ENCODE data around the gene EDA. TPM values are rescaled to one million over a fixed set of nuclear protein-coding genes. Genes with fewer than 3 reads are reported as not detected.

EDA gene
- total and polyA plus RNA-seq, 2 of the 13 experiments (the other 11 are each of a cell fraction or from before 2014, with no cell fraction given) = 8.8 to 11.2 TPM

GRCh38 chrX:69724307-69724706 lies 108.4 kb downstream of the EDA start:
- no peak for FAIRE-seq
- POLR2A ChIA-PET = no interaction called here

GRCh38 chrX:69740317-69740716 lies 124.4 kb downstream of the EDA start:
- Histone ChIP-seq H3K4me2 (ENCODE audit: low read depth, low read length) (no peak overlapping the region), H4K20me1 (ENCODE audit: insufficient read depth, low read length) (no peaks in the 10 kb centered on the region), H3K4me1 (ENCODE audit: insufficient read depth, low read length) (no peaks in the 10 kb centered on the region), H3K36me3 (replicated peaks in 1 of 2; ENCODE audit: control insufficient read depth in 1 of 2, insufficient read depth in 2 of 2, low read length in 2 of 2) (no peaks in the 10 kb centered on the region), H3K9me3 (ENCODE audit: low read length) (no peaks in the 10 kb centered on the region; the same call in 1 of the 2 replicates), H2AFZ (ENCODE audit: low read length) (no peak overlapping the region), H3K4me3 (replicated peaks in 1 of 3; ENCODE audit: insufficient read depth in 1 of 3, low read depth in 2 of 3, low read length in 3 of 3) (no peak overlapping the region), H3K9ac (ENCODE audit: insufficient read depth, low read depth, low read length) (no peak overlapping the region), H3K27me3 (ENCODE audit: control insufficient read depth in 1 of 2, insufficient read depth in 2 of 2, low read length in 2 of 2) (no peaks in the 10 kb centered on the region), H3K79me2 (ENCODE audit: insufficient read depth, low read length) (no peaks in the 10 kb centered on the region), H3K27ac (ENCODE audit: extremely low read length, insufficient read depth, low read length) (no peak overlapping the region)
- no TSS peak for BruUV-seq (replicated peaks)
- TF ChIP-seq GTF3A (CRISPR knock-in tag; conservative IDR thresholded peaks at IDR 0.05) (no peak), ZNF317 (CRISPR knock-in tag; IDR thresholded peaks at IDR 0.05) (peak; percentile 97), ZSCAN29 (CRISPR knock-in tag; conservative IDR thresholded peaks at IDR 0.05) (no peak)
- FAIRE-seq (no peak), ATAC-seq (no peak), DNase-seq (ENCODE audit: low spot score) (no peak)
- CTCF ChIA-PET (ENCODE audit: low intra/inter-chr PET ratio, low total read pairs) = no interaction called here
- in situ Hi-C loops (cut with HindIII; ENCODE audit: extremely low pct_ligation_motif_present, low pct_unique_long_range_greater_than_20kb) (no loop called here), intact Hi-C loops (cut with micrococcal nuclease; ENCODE audit: unreplicated experiment) (no loop called here)
- POLR2A ChIA-PET = no interaction called here

More at GRCh38 chrX:69724307-69724706, 108.4 kb downstream of the EDA start:
- Histone ChIP-seq H3K4me2 (ENCODE audit: low read depth, low read length) (no peak overlapping the region), H3K9ac (ENCODE audit: insufficient read depth, low read depth, low read length) (no peak overlapping the region), H3K36me3 (replicated peaks in 1 of 2; ENCODE audit: control insufficient read depth in 1 of 2, insufficient read depth in 2 of 2, low read length in 2 of 2) (no peaks in the 10 kb centered on the region), H2AFZ (ENCODE audit: low read length) (no peak overlapping the region), H3K9me3 (ENCODE audit: low read length) (no peaks in the 10 kb centered on the region), H3K27me3 (ENCODE audit: control insufficient read depth in 1 of 2, insufficient read depth in 2 of 2, low read length in 2 of 2) (no peaks in the 10 kb centered on the region), H3K4me3 (replicated peaks in 1 of 3; ENCODE audit: insufficient read depth in 1 of 3, low read depth in 2 of 3, low read length in 3 of 3) (no peak overlapping the region), H4K20me1 (ENCODE audit: insufficient read depth, low read length) (no peaks in the 10 kb centered on the region), H3K4me1 (ENCODE audit: insufficient read depth, low read length) (no peaks in the 10 kb centered on the region), H3K27ac (ENCODE audit: extremely low read length, insufficient read depth, low read length) (no peak overlapping the region), H3K79me2 (ENCODE audit: insufficient read depth, low read length) (no peaks in the 10 kb centered on the region)
- DNase-seq (ENCODE audit: low spot score) (no peak), ATAC-seq (no peak)
- CTCF ChIA-PET (ENCODE audit: low intra/inter-chr PET ratio, low total read pairs) = no interaction called here
- no peak for TF ChIP-seq FOXJ3 (CRISPR knock-in tag; IDR thresholded peaks at IDR 0.05; ENCODE audit: borderline replicate concordance)
- TF ChIP-seq SPEN (CRISPR knock-in tag; IDR thresholded peaks at IDR 0.05; ENCODE audit: low read depth) = no peak
- no peak for TF ChIP-seq MXD1 (CRISPR knock-in tag; IDR thresholded peaks at IDR 0.05)
- BruUV-seq (replicated peaks) = no TSS peak
- in situ Hi-C loops (cut with HindIII; ENCODE audit: extremely low pct_ligation_motif_present, low pct_unique_long_range_greater_than_20kb) (no loop called here), intact Hi-C loops (cut with micrococcal nuclease; ENCODE audit: unreplicated experiment) (no loop called here)
- WGBS (ENCODE audit: low lambda C conversion rate) = 100% methylated on average over 2 of the region's 2 CpGs
